HL-60 (cell line): ENCODE measurements around the gene SLC14A1.

ENCODE experiments used
- POLR2AphosphoS5 ChIP-seq: IDR thresholded peaks from 2 replicates; pipeline ENCODE4 v1.6.1; 2012; ENCODE audit warnings: low read depth
- REST ChIP-seq: IDR thresholded peaks from 2 replicates; pipeline ENCODE4 v1.6.1; 2012; ENCODE audit warnings: low read depth; ENCODE audit not compliant: insufficient replicate concordance
- SPI1 ChIP-seq: IDR thresholded peaks from 2 replicates; pipeline ENCODE4 v1.6.1; 2012; ENCODE audit warnings: low read depth, mild to moderate bottlenecking, borderline replicate concordance
- TF ChIP-seq, protein P1 (sequence below): IDR thresholded peaks from one replicate; pipeline ENCODE4 v1.5.1; 2011; ENCODE audit warnings: low read length, control low read depth, inconsistent platforms; ENCODE audit not compliant: insufficient read depth

GRCh38 chr18:45688113-45688512 is 35.9 kb upstream of the SLC14A1 start:
- TF ChIP-seq, protein P1, sequence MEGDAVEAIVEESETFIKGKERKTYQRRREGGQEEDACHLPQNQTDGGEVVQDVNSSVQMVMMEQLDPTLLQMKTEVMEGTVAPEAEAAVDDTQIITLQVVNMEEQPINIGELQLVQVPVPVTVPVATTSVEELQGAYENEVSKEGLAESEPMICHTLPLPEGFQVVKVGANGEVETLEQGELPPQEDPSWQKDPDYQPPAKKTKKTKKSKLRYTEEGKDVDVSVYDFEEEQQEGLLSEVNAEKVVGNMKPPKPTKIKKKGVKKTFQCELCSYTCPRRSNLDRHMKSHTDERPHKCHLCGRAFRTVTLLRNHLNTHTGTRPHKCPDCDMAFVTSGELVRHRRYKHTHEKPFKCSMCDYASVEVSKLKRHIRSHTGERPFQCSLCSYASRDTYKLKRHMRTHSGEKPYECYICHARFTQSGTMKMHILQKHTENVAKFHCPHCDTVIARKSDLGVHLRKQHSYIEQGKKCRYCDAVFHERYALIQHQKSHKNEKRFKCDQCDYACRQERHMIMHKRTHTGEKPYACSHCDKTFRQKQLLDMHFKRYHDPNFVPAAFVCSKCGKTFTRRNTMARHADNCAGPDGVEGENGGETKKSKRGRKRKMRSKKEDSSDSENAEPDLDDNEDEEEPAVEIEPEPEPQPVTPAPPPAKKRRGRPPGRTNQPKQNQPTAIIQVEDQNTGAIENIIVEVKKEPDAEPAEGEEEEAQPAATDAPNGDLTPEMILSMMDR = no peak
- TF ChIP-seq POLR2AphosphoS5 = no peak
- no peak for TF ChIP-seq REST
- TF ChIP-seq SPI1 = no peak
